HCT116 (cell line): Measurements from ENCODE around the gene ARHGEF10L. TPM values are rescaled to one million over a fixed set of nuclear protein-coding genes. Genes with fewer than 3 reads are reported as not detected.

Experiments
- ATAC-seq: fragments of 200-7000 bp; cut with Tn5 transposase; 2 replicates; pipeline ENCODE4 v1.9.1; 2020; ENCODE audit warnings: mild to moderate bottlenecking, moderate library complexity
- BruUV-seq: library from RNA; stranded (reverse); fragments of 400-500 nt; replicated peaks from 2 replicates; lab custom pipeline; 2021; lab: Mats Ljungman, UMichigan
- CTCF ChIA-PET: fragments of 300-600 bp; sonication (Branson Sonifier 250); formaldehyde crosslinking; loops from one replicate; lab custom pipeline; 2021; ENCODE audit warnings: antibody characterized with exemption; lab: Charles Lee
- POLR2A ChIA-PET: fragments of 300-600, 350-600 bp; sonication (Branson Sonifier 250); formaldehyde crosslinking; loops from one replicate; lab custom pipeline; 2021; ENCODE audit warnings: antibody characterized with exemption; lab: Charles Lee
- RAD21 ChIA-PET, 2 experiments: fragments of 300-600 bp; sonication (Branson Sonifier 250); formaldehyde crosslinking; loops; one replicate each; lab custom pipeline; 2023; ENCODE audit warnings: low total read pairs in 2 of 2; ENCODE audit not compliant: uncharacterized antibody in 2 of 2, unreplicated experiment in 2 of 2, low non-redundant PET in 1 of 2; lab: Charles Lee
- DNase-seq: peaks from one replicate; pipeline ENCODE4 v3.0.0-alpha.2; 2010; ENCODE audit warnings: low read depth, low spot score
- H2AFZ ChIP-seq: fragments of 200-600 bp; shearing (Covaris generic), sonication (generic); 2 replicates; pipeline ENCODE4 v1.6.1; 2017; ENCODE audit warnings: low read depth, mixed run types, mixed read lengths, antibody characterized with exemption, low read length; ENCODE audit not compliant: poor library complexity, severe bottlenecking
- H3K27ac ChIP-seq: 2 replicates; pipeline ENCODE4 v1.5.1; 2012; ENCODE audit warnings: low read depth, low read length
- H3K27me3 ChIP-seq: fragments of 200-600 bp; sonication (generic); 2 replicates; pipeline ENCODE4 v1.6.1; 2016; ENCODE audit warnings: mixed run types, low read length, mixed read lengths; ENCODE audit not compliant: insufficient read depth
- H3K36me3 ChIP-seq, 2 experiments: fragments of 200-500 bp in 1 of 2; fragments of 200-600 bp in 1 of 2; sonication (Bioruptor generic) in 1 of 2; sonication (generic) in 1 of 2; 2 replicates each; pipeline versions ENCODE4 v1.5.1 to v1.6.1; 2014 to 2016; ENCODE audit warnings: low read length in 2 of 2, inconsistent platforms in 1 of 2, mixed read lengths in 1 of 2, mixed run types in 1 of 2; ENCODE audit not compliant: insufficient read depth in 2 of 2, control insufficient read depth in 1 of 2
- H3K4me1 ChIP-seq, 2 experiments: fragments of 200-600 bp in 1 of 2; sonication (generic) in 1 of 2; 2 replicates each; pipeline versions ENCODE4 v1.5.1 to v1.6.1; 2012 to 2017; ENCODE audit warnings: low read length in 2 of 2, inconsistent platforms in 1 of 2, mild to moderate bottlenecking in 1 of 2, mixed read lengths in 1 of 2, mixed run types in 1 of 2, moderate library complexity in 1 of 2; ENCODE audit not compliant: insufficient read depth in 2 of 2, control insufficient read depth in 1 of 2
- H3K4me2 ChIP-seq: fragments of 200-600 bp; sonication (generic); 2 replicates; pipeline ENCODE4 v1.6.1; 2017; ENCODE audit warnings: mixed run types, low read length, mixed read lengths
- H3K4me3 ChIP-seq, 2 experiments: fragments of 200-600 bp in 1 of 2; sonication (generic) in 1 of 2; replicated peaks in 1 of 2; 2 replicates each; pipeline ENCODE4 v1.5.1; 2011 to 2016; ENCODE audit warnings: low read length in 2 of 2, control low read depth in 1 of 2, low read depth in 1 of 2, mild to moderate bottlenecking in 1 of 2, mixed read lengths in 1 of 2, mixed run types in 1 of 2
- H3K79me2 ChIP-seq: fragments of 200-600 bp; sonication (generic); 2 replicates; pipeline ENCODE4 v1.6.1; 2017; ENCODE audit warnings: mild to moderate bottlenecking, mixed run types, low read length, moderate library complexity, mixed read lengths; ENCODE audit not compliant: insufficient read depth
- H3K9ac ChIP-seq: fragments of 200-600 bp; sonication (generic); 2 replicates; pipeline ENCODE4 v1.6.1; 2016; ENCODE audit warnings: low read length, mixed read lengths
- H3K9me2 ChIP-seq: fragments of 200-600 bp; sonication (generic), shearing (Covaris generic); 2 replicates; pipeline ENCODE4 v1.6.1; 2017; ENCODE audit warnings: mixed run types, mild to moderate bottlenecking, moderate library complexity; ENCODE audit not compliant: insufficient read depth
- H3K9me3 ChIP-seq, 2 experiments: fragments of 200-500 bp in 1 of 2; fragments of 200-600 bp in 1 of 2; sonication (Bioruptor generic) in 1 of 2; sonication (generic) in 1 of 2; 2 replicates each; pipeline ENCODE4 v1.6.1; 2014 to 2017; ENCODE audit warnings: low read length in 2 of 2, mixed read lengths in 2 of 2, inconsistent platforms in 1 of 2, low read depth in 1 of 2, mild to moderate bottlenecking in 1 of 2, mixed run types in 1 of 2, moderate library complexity in 1 of 2; ENCODE audit not compliant: control insufficient read depth in 1 of 2, insufficient read depth in 1 of 2
- H4K20me1 ChIP-seq: fragments of 200-600 bp; sonication (generic), shearing (Covaris generic); 2 replicates; pipeline ENCODE4 v1.6.1; 2017; ENCODE audit warnings: mixed run types, mild to moderate bottlenecking, moderate library complexity; ENCODE audit not compliant: insufficient read depth
- ELF1 ChIP-seq: IDR thresholded peaks from 2 replicates; pipeline ENCODE4 v1.6.1; 2012; ENCODE audit warnings: low read depth, borderline replicate concordance
- EZH2phosphoT487 ChIP-seq: fragments of 200-600 bp; IDR thresholded peaks from 2 replicates; pipeline ENCODE4 v1.6.1; 2018; ENCODE audit warnings: antibody characterized with exemption, borderline replicate concordance
- FOSL1 ChIP-seq: IDR thresholded peaks from 2 replicates; pipeline ENCODE4 v1.6.1; 2012; ENCODE audit warnings: low read depth
- JUND ChIP-seq: IDR thresholded peaks from 2 replicates; pipeline ENCODE4 v1.6.1; 2012
- POLR2A ChIP-seq: IDR thresholded peaks from 2 replicates; pipeline ENCODE4 v1.7.0; 2011; ENCODE audit warnings: borderline replicate concordance; ENCODE audit not compliant: insufficient read depth, insufficient read length; ENCODE audit errors: extremely low read depth
- POLR2AphosphoS5 ChIP-seq: IDR thresholded peaks from 2 replicates; pipeline ENCODE4 v1.6.1; 2011; ENCODE audit warnings: mild to moderate bottlenecking, low read depth, low read length, moderate library complexity
- RAD21 ChIP-seq: IDR thresholded peaks from 2 replicates; pipeline ENCODE4 v1.6.1; 2012; ENCODE audit warnings: low read depth, mild to moderate bottlenecking
- SP1 ChIP-seq: IDR thresholded peaks from 2 replicates; pipeline ENCODE4 v1.6.1; 2012; ENCODE audit warnings: low read depth
- intact Hi-C: fragments of 100-400 bp; cut with micrococcal nuclease; formaldehyde crosslinking; loops from 2 replicates; pipeline ENCODE4 v1.10.0; 2022
- total RNA-seq: library from RNA; stranded (reverse); gene quantifications from one replicate; pipeline ENCODE4 v1.2.1, GENCODE V29; 2021; ENCODE audit not compliant: unreplicated experiment
- TF ChIP-seq, protein P1 (sequence below): IDR thresholded peaks from 2 replicates; pipeline ENCODE4 v1.6.1; 2011; ENCODE audit warnings: mild to moderate bottlenecking, low read length, moderate library complexity; ENCODE audit not compliant: insufficient replicate concordance; ENCODE audit errors: extremely low read depth
- TF ChIP-seq, protein P2 (sequence below): IDR thresholded peaks from 2 replicates; pipeline ENCODE4 v1.6.1; 2012; ENCODE audit warnings: low read depth

The ARHGEF10L gene
- total RNA-seq, 1 experiment from 2014 or later = 14.7 TPM

DNA sequence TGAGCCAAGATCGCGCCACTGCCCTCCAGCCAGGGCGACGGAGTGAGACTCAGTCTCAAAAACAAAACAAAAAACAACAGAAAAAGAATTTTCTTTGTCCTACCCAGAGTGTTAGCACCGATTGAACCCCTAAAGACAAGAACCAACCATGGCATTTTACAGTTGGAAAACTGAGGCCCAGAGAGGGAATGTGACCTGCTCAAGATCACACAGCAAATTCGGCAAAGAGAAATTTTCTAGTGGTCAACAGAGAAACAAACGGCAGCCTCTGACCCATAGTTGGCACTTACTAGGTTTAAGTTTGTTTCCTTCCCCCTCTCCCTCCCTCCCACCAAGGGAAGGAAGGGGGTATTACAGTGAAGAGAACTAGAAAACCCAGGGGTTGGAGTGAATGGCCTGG, 195.1 kb downstream of the ARHGEF10L start:
- TF ChIP-seq POLR2A = no peak
- TF ChIP-seq JUND = no peak
- TF ChIP-seq FOSL1 = no peak
- TF ChIP-seq, protein P1, sequence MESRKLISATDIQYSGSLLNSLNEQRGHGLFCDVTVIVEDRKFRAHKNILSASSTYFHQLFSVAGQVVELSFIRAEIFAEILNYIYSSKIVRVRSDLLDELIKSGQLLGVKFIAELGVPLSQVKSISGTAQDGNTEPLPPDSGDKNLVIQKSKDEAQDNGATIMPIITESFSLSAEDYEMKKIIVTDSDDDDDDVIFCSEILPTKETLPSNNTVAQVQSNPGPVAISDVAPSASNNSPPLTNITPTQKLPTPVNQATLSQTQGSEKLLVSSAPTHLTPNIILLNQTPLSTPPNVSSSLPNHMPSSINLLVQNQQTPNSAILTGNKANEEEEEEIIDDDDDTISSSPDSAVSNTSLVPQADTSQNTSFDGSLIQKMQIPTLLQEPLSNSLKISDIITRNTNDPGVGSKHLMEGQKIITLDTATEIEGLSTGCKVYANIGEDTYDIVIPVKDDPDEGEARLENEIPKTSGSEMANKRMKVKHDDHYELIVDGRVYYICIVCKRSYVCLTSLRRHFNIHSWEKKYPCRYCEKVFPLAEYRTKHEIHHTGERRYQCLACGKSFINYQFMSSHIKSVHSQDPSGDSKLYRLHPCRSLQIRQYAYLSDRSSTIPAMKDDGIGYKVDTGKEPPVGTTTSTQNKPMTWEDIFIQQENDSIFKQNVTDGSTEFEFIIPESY = no peak
- no peak for TF ChIP-seq POLR2AphosphoS5
- TF ChIP-seq ELF1 = no peak
- no peak for TF ChIP-seq RAD21
- no peak for TF ChIP-seq EZH2phosphoT487
- TF ChIP-seq SP1 = no peak
- TF ChIP-seq, protein P2, sequence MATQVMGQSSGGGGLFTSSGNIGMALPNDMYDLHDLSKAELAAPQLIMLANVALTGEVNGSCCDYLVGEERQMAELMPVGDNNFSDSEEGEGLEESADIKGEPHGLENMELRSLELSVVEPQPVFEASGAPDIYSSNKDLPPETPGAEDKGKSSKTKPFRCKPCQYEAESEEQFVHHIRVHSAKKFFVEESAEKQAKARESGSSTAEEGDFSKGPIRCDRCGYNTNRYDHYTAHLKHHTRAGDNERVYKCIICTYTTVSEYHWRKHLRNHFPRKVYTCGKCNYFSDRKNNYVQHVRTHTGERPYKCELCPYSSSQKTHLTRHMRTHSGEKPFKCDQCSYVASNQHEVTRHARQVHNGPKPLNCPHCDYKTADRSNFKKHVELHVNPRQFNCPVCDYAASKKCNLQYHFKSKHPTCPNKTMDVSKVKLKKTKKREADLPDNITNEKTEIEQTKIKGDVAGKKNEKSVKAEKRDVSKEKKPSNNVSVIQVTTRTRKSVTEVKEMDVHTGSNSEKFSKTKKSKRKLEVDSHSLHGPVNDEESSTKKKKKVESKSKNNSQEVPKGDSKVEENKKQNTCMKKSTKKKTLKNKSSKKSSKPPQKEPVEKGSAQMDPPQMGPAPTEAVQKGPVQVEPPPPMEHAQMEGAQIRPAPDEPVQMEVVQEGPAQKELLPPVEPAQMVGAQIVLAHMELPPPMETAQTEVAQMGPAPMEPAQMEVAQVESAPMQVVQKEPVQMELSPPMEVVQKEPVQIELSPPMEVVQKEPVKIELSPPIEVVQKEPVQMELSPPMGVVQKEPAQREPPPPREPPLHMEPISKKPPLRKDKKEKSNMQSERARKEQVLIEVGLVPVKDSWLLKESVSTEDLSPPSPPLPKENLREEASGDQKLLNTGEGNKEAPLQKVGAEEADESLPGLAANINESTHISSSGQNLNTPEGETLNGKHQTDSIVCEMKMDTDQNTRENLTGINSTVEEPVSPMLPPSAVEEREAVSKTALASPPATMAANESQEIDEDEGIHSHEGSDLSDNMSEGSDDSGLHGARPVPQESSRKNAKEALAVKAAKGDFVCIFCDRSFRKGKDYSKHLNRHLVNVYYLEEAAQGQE = no peak

More for the DNA sequence above, 195.1 kb downstream of the ARHGEF10L start:
- H4K20me1 ChIP-seq = no peaks in the 10 kb centered on the region
- H3K79me2 ChIP-seq = no peaks in the 10 kb centered on the region
- CTCF ChIA-PET = no interaction called here
- no peak for DNase-seq
- H3K4me2 ChIP-seq = no peak overlapping the region
- H3K36me3 ChIP-seq = no peaks in the 10 kb centered on the region
- no peak overlapping the region for H3K27ac ChIP-seq
- ATAC-seq = no peak
- RAD21 ChIA-PET = no interaction called here
- no peaks in the 10 kb centered on the region for H3K9me3 ChIP-seq
- BruUV-seq = no TSS peak
- H3K4me1 ChIP-seq = peaks cover 0 to 7% of the 10 kb centered on the region in 2 experiments; a peak in 2 of 4 replicates
- intact Hi-C loops = no loop called here
- H3K9ac ChIP-seq = no peak overlapping the region
- POLR2A ChIA-PET = no interaction called here
- H3K27me3 ChIP-seq = no peaks in the 10 kb centered on the region
- H2AFZ ChIP-seq = no peak overlapping the region
- H3K4me3 ChIP-seq = no peak overlapping the region
- H3K9me2 ChIP-seq = no peaks in the 10 kb centered on the region
